ENCODE results near the gene AGTRAP. TPM values are rescaled to one million over a fixed set of nuclear protein-coding genes. Genes with fewer than 3 reads are reported as not detected.

AGTRAP gene
- total and polyA plus RNA-seq, 2 of the 8 experiments (the other 6 are each of a cell fraction or from before 2014, with no cell fraction given): 69.7 to 192 TPM

DNA sequence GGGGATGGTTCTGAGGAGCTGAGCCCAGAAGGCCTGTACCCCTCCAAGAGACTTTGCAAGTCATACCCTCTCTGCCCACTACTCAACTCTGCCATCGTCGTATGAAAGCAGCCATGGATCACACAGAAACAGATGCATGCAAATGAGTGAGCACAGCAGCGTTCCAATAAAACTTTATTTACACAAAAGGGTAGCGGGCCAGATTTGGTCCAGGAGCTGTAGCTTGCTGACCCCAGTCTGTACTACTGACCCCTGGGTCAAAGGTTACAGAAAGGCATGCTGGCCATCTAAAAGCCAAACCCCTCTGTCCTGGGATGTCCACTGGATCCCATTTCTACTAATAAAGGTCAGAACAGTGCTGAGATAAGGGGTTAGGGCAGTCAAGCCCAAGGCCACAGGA is 8.8 kb upstream of the AGTRAP start (continued):
- TF ChIP-seq BACH1 (IDR thresholded peaks at IDR 0.05; ENCODE audit: low read length) (no peak), KDM4A (IDR thresholded peaks at IDR 0.05; ENCODE audit: low read depth, low read length, severe bottlenecking) (no peak), RFX5 (IDR thresholded peaks at IDR 0.05; ENCODE audit: borderline replicate concordance, low read depth, low read length) (no peak), JUN (IDR thresholded peaks at IDR 0.05; ENCODE audit: low read depth, low read length) (no peak), TEAD4 (IDR thresholded peaks at IDR 0.05; ENCODE audit: low read depth, low read length) (no peak), CHD2 (IDR thresholded peaks at IDR 0.05; ENCODE audit: low read length) (no peak), MAFK (IDR thresholded peaks at IDR 0.05; ENCODE audit: low read depth, low read length) (no peak)
- TF ChIP-seq, protein P1, sequence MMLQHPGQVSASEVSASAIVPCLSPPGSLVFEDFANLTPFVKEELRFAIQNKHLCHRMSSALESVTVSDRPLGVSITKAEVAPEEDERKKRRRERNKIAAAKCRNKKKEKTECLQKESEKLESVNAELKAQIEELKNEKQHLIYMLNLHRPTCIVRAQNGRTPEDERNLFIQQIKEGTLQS (IDR thresholded peaks at IDR 0.05; ENCODE audit: insufficient read depth, low read depth, low read length): no peak

Data from H1 (cell line).